Measurements from ENCODE around the gene MTMR1. TPM values are rescaled to one million over a fixed set of nuclear protein-coding genes. Genes with fewer than 3 reads are reported as not detected.

MTMR1 gene
- total RNA-seq, 1 donor from 2014 or later = 31.8 TPM

GRCh38 chrX:150767475-150768131 is 74.4 kb downstream of the MTMR1 start:
- no peaks in the 10 kb centered on the region for H3K9me3 Mint-ChIP-seq
- H3K4me3 Mint-ChIP-seq = no peak overlapping the region
- peaks cover 8% of the 10 kb centered on the region for H3K36me3 Mint-ChIP-seq (ENCODE audit: low read depth)
- H3K27me3 Mint-ChIP-seq (ENCODE audit: insufficient read depth) = no peaks in the 10 kb centered on the region
- no peaks in the 10 kb centered on the region for H3K4me1 Mint-ChIP-seq (ENCODE audit: low read depth)
- intact Hi-C loops (cut with micrococcal nuclease) = no loop called here
- DNase-seq (ENCODE audit: low spot score) = no peak
- H3K27ac Mint-ChIP-seq = no peak overlapping the region

- Mint-ChIP-seq H3K36me3 (ENCODE audit: low read depth) (peaks cover 3% of the 10 kb centered on the region), H3K9me3 (no peaks in the 10 kb centered on the region), H3K4me1 (ENCODE audit: low read depth) (no peaks in the 10 kb centered on the region), H3K4me3 (no peak overlapping the region), H3K27me3 (ENCODE audit: insufficient read depth) (no peaks in the 10 kb centered on the region), H3K27ac (no peak overlapping the region)
- DNase-seq (ENCODE audit: low spot score) = no peak
- intact Hi-C loops (cut with micrococcal nuclease) = no loop called here
Observed at GRCh38 chrX:150768132-150768485, 74.9 kb downstream of the MTMR1 start.

GRCh38 chrX:150768580-150769190 is 75.5 kb downstream of the MTMR1 start:
- Mint-ChIP-seq H3K4me1 (ENCODE audit: low read depth) (no peaks in the 10 kb centered on the region), H3K27me3 (ENCODE audit: insufficient read depth) (no peaks in the 10 kb centered on the region), H3K4me3 (no peak overlapping the region), H3K27ac (no peak overlapping the region), H3K36me3 (ENCODE audit: low read depth) (peaks cover under 1% of the 10 kb centered on the region), H3K9me3 (no peaks in the 10 kb centered on the region)
- intact Hi-C loops (cut with micrococcal nuclease) = no loop called here
- no peak for DNase-seq (ENCODE audit: low spot score)

GRCh38 chrX:150769408-150769807 is 76.2 kb downstream of the MTMR1 start:
- Mint-ChIP-seq H3K27me3 (ENCODE audit: insufficient read depth) (no peaks in the 10 kb centered on the region), H3K9me3 (no peaks in the 10 kb centered on the region), H3K36me3 (ENCODE audit: low read depth) (no peaks in the 10 kb centered on the region), H3K4me1 (ENCODE audit: low read depth) (no peaks in the 10 kb centered on the region), H3K4me3 (no peak overlapping the region), H3K27ac (no peak overlapping the region)
- no peak for DNase-seq (ENCODE audit: low spot score)
- intact Hi-C loops (cut with micrococcal nuclease) = no loop called here

GRCh38 chrX:150770623-150771022 is 77.4 kb downstream of the MTMR1 start:
- Mint-ChIP-seq H3K4me3 (no peak overlapping the region), H3K27me3 (ENCODE audit: insufficient read depth) (no peaks in the 10 kb centered on the region)
- intact Hi-C loops (cut with micrococcal nuclease) = loop anchor here (5.0 kb wide), 2 partner anchors 212 to 232 kb away; partner anchors contain the start of gene HMGB3

GRCh38 chrX:150771116-150771515 is 77.9 kb downstream of the MTMR1 start:
- intact Hi-C loops (cut with micrococcal nuclease) = loop anchor here (5.0 kb wide), 2 partner anchors 211 to 231 kb away; partner anchors contain the start of gene HMGB3
- Mint-ChIP-seq H3K27ac (no peak overlapping the region), H3K4me3 (no peak overlapping the region), H3K4me1 (ENCODE audit: low read depth) (no peaks in the 10 kb centered on the region), H3K9me3 (no peaks in the 10 kb centered on the region), H3K27me3 (ENCODE audit: insufficient read depth) (no peaks in the 10 kb centered on the region), H3K36me3 (ENCODE audit: low read depth) (no peaks in the 10 kb centered on the region)
- no peak for DNase-seq (ENCODE audit: low spot score)

More at GRCh38 chrX:150770623-150771022, 77.4 kb downstream of the MTMR1 start:
- no peaks in the 10 kb centered on the region for H3K4me1 Mint-ChIP-seq (ENCODE audit: low read depth)
- no peak overlapping the region for H3K27ac Mint-ChIP-seq
- DNase-seq (ENCODE audit: low spot score) = no peak
- no peaks in the 10 kb centered on the region for H3K36me3 Mint-ChIP-seq (ENCODE audit: low read depth)
- no peaks in the 10 kb centered on the region for H3K9me3 Mint-ChIP-seq

GRCh38 chrX:150772150-150772970 is 79.2 kb downstream of the MTMR1 start:
- Mint-ChIP-seq H3K27ac (no peak overlapping the region), H3K36me3 (ENCODE audit: low read depth) (no peaks in the 10 kb centered on the region), H3K4me1 (ENCODE audit: low read depth) (no peaks in the 10 kb centered on the region), H3K4me3 (no peak overlapping the region), H3K9me3 (no peaks in the 10 kb centered on the region), H3K27me3 (ENCODE audit: insufficient read depth) (no peaks in the 10 kb centered on the region)
- DNase-seq (ENCODE audit: low spot score) = peak; percentile 47
- intact Hi-C loops (cut with micrococcal nuclease) = loop anchor here (1.0 to 5.0 kb wide), 4 partner anchors 126 to 310 kb away; partner anchors contain the start of genes CD99L2 and HMGB3

GRCh38 chrX:150773117-150773516 is 79.9 kb downstream of the MTMR1 start:
- intact Hi-C loops (cut with micrococcal nuclease) = loop anchor here (2.0 to 5.0 kb wide), 3 partner anchors 126 to 229 kb away; partner anchors contain the start of genes CD99L2 and HMGB3

GRCh38 chrX:150773634-150774033 is 80.4 kb downstream of the MTMR1 start:
- no peaks in the 10 kb centered on the region for H3K27me3 Mint-ChIP-seq (ENCODE audit: insufficient read depth)
- H3K9me3 Mint-ChIP-seq = no peaks in the 10 kb centered on the region
- no peaks in the 10 kb centered on the region for H3K4me1 Mint-ChIP-seq (ENCODE audit: low read depth)
- no peak overlapping the region for H3K4me3 Mint-ChIP-seq
- no peak overlapping the region for H3K27ac Mint-ChIP-seq
- no peaks in the 10 kb centered on the region for H3K36me3 Mint-ChIP-seq (ENCODE audit: low read depth)
- intact Hi-C loops (cut with micrococcal nuclease) = loop anchor here (2.0 to 5.0 kb wide), 3 partner anchors 125 to 229 kb away; partner anchors contain the start of genes CD99L2 and HMGB3
- no peak for DNase-seq (ENCODE audit: low spot score)

More at GRCh38 chrX:150773117-150773516, 79.9 kb downstream of the MTMR1 start:
- H3K4me1 Mint-ChIP-seq (ENCODE audit: low read depth) = no peaks in the 10 kb centered on the region
- H3K27ac Mint-ChIP-seq = no peak overlapping the region
- no peaks in the 10 kb centered on the region for H3K9me3 Mint-ChIP-seq
- DNase-seq (ENCODE audit: low spot score) = no peak
- no peaks in the 10 kb centered on the region for H3K27me3 Mint-ChIP-seq (ENCODE audit: insufficient read depth)
- H3K36me3 Mint-ChIP-seq (ENCODE audit: low read depth) = no peaks in the 10 kb centered on the region
- H3K4me3 Mint-ChIP-seq = no peak overlapping the region

- Mint-ChIP-seq H3K4me1 (ENCODE audit: low read depth) (no peaks in the 10 kb centered on the region), H3K27ac (no peak overlapping the region), H3K4me3 (no peak overlapping the region), H3K27me3 (ENCODE audit: insufficient read depth) (no peaks in the 10 kb centered on the region), H3K36me3 (ENCODE audit: low read depth) (no peaks in the 10 kb centered on the region), H3K9me3 (no peaks in the 10 kb centered on the region)
- no peak for DNase-seq (ENCODE audit: low spot score)
- intact Hi-C loops (cut with micrococcal nuclease) = loop anchor here (5.0 kb wide), 2 partner anchors 207 to 227 kb away; partner anchors contain the start of gene HMGB3
Observed at GRCh38 chrX:150774798-150775568, 81.8 kb downstream of the MTMR1 start.

GRCh38 chrX:150775569-150776350 is 82.6 kb downstream of the MTMR1 start:
- Mint-ChIP-seq H3K36me3 (ENCODE audit: low read depth) (no peaks in the 10 kb centered on the region), H3K27ac (no peak overlapping the region), H3K4me3 (no peak overlapping the region), H3K4me1 (ENCODE audit: low read depth) (no peaks in the 10 kb centered on the region), H3K9me3 (no peaks in the 10 kb centered on the region), H3K27me3 (ENCODE audit: insufficient read depth) (no peaks in the 10 kb centered on the region)
- DNase-seq (ENCODE audit: low spot score) = no peak
- intact Hi-C loops (cut with micrococcal nuclease) = no loop called here
